ENCODE measurements around the gene SURF2. TPM values are rescaled to one million over a fixed set of nuclear protein-coding genes. Genes with fewer than 3 reads are reported as not detected.

The SURF2 gene
- total and polyA plus RNA-seq, 2 experiments from 2014 or later = 39.9 to 104 TPM

DNA sequence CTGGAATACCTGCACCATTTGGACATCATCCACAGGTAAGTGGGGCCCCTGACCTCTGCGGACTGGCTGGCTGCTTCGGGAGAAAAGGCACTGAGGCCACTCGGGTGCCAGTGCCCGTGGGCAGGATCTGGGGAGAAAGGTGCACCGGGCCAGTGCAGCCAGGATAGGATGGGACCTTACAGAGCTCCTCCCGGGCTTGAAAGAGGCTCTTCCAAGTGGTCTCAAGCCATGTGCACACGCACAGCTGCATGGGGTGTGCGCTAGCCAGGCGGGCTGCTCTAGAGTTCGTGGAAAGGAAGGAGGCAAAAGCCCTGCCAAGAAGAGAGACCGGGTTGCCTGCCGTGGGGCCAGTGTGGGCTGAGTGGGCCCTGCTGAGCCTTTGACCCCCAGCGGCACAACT is 33.2 kb downstream of the SURF2 start:
- no peaks in the 10 kb centered on the region for H3K36me3 ChIP-seq (ENCODE audit: insufficient read depth)
- Mint-ChIP-seq H3K4me1 (no peaks in the 10 kb centered on the region), H3K9me3 (peaks cover 16% of the 10 kb centered on the region), H3K27me3 (ENCODE audit: insufficient read depth, low read depth, poor library complexity) (peaks cover 11% of the 10 kb centered on the region), H3K27ac (no peak overlapping the region), H3K36me3 (ENCODE audit: low read depth) (no peaks in the 10 kb centered on the region), H3K4me3 (no peak overlapping the region)
- DNase-seq (ENCODE audit: low spot score) (no peak), ATAC-seq (no peak)
- H2AFZ ChIP-seq = no peak overlapping the region
- H3K4me2 ChIP-seq = no peak overlapping the region
- H3F3A ChIP-seq (replicated peaks; ENCODE audit: low read depth) = no peaks in the 10 kb centered on the region
- no peak for TF ChIP-seq STAT1 (IDR thresholded peaks at IDR 0.05; ENCODE audit: unreplicated experiment)
- no peak for TF ChIP-seq EZH2 (IDR thresholded peaks at IDR 0.05; ENCODE audit: low read depth, unreplicated experiment)
- no peak for TF ChIP-seq POLR2AphosphoS5 (IDR thresholded peaks at IDR 0.05; ENCODE audit: low read depth)
- TF ChIP-seq, protein P1, sequence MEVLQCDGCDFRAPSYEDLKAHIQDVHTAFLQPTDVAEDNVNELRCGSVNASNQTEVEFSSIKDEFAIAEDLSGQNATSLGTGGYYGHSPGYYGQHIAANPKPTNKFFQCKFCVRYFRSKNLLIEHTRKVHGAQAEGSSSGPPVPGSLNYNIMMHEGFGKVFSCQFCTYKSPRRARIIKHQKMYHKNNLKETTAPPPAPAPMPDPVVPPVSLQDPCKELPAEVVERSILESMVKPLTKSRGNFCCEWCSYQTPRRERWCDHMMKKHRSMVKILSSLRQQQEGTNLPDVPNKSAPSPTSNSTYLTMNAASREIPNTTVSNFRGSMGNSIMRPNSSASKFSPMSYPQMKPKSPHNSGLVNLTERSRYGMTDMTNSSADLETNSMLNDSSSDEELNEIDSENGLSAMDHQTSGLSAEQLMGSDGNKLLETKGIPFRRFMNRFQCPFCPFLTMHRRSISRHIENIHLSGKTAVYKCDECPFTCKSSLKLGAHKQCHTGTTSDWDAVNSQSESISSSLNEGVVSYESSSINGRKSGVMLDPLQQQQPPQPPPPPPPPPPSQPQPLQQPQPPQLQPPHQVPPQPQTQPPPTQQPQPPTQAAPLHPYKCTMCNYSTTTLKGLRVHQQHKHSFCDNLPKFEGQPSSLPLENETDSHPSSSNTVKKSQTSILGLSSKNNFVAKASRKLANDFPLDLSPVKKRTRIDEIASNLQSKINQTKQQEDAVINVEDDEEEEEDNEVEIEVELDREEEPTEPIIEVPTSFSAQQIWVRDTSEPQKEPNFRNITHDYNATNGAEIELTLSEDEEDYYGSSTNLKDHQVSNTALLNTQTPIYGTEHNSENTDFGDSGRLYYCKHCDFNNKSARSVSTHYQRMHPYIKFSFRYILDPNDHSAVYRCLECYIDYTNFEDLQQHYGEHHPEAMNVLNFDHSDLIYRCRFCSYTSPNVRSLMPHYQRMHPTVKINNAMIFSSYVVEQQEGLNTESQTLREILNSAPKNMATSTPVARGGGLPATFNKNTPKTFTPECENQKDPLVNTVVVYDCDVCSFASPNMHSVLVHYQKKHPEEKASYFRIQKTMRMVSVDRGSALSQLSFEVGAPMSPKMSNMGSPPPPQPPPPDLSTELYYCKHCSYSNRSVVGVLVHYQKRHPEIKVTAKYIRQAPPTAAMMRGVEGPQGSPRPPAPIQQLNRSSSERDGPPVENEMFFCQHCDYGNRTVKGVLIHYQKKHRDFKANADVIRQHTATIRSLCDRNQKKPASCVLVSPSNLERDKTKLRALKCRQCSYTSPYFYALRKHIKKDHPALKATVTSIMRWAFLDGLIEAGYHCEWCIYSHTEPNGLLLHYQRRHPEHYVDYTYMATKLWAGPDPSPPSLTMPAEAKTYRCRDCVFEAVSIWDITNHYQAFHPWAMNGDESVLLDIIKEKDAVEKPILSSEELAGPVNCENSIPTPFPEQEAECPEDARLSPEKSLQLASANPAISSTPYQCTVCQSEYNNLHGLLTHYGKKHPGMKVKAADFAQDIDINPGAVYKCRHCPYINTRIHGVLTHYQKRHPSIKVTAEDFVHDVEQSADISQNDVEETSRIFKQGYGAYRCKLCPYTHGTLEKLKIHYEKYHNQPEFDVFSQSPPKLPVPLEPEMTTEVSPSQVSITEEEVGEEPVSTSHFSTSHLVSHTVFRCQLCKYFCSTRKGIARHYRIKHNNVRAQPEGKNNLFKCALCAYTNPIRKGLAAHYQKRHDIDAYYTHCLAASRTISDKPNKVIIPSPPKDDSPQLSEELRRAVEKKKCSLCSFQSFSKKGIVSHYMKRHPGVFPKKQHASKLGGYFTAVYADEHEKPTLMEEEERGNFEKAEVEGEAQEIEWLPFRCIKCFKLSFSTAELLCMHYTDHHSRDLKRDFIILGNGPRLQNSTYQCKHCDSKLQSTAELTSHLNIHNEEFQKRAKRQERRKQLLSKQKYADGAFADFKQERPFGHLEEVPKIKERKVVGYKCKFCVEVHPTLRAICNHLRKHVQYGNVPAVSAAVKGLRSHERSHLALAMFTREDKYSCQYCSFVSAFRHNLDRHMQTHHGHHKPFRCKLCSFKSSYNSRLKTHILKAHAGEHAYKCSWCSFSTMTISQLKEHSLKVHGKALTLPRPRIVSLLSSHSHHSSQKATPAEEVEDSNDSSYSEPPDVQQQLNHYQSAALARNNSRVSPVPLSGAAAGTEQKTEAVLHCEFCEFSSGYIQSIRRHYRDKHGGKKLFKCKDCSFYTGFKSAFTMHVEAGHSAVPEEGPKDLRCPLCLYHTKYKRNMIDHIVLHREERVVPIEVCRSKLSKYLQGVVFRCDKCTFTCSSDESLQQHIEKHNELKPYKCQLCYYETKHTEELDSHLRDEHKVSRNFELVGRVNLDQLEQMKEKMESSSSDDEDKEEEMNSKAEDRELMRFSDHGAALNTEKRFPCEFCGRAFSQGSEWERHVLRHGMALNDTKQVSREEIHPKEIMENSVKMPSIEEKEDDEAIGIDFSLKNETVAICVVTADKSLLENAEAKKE (CRISPR knock-in tag; IDR thresholded peaks at IDR 0.05) = no peak
- TF ChIP-seq EZH2phosphoT487 (IDR thresholded peaks at IDR 0.05; ENCODE audit: unreplicated experiment) = no peak
- no peak for TF ChIP-seq ZNF331 (CRISPR knock-in tag; IDR thresholded peaks at IDR 0.05; ENCODE audit: low read depth)
- no peak for TF ChIP-seq NANOG (IDR thresholded peaks at IDR 0.05; ENCODE audit: borderline replicate concordance)
- TF ChIP-seq, protein P2, sequence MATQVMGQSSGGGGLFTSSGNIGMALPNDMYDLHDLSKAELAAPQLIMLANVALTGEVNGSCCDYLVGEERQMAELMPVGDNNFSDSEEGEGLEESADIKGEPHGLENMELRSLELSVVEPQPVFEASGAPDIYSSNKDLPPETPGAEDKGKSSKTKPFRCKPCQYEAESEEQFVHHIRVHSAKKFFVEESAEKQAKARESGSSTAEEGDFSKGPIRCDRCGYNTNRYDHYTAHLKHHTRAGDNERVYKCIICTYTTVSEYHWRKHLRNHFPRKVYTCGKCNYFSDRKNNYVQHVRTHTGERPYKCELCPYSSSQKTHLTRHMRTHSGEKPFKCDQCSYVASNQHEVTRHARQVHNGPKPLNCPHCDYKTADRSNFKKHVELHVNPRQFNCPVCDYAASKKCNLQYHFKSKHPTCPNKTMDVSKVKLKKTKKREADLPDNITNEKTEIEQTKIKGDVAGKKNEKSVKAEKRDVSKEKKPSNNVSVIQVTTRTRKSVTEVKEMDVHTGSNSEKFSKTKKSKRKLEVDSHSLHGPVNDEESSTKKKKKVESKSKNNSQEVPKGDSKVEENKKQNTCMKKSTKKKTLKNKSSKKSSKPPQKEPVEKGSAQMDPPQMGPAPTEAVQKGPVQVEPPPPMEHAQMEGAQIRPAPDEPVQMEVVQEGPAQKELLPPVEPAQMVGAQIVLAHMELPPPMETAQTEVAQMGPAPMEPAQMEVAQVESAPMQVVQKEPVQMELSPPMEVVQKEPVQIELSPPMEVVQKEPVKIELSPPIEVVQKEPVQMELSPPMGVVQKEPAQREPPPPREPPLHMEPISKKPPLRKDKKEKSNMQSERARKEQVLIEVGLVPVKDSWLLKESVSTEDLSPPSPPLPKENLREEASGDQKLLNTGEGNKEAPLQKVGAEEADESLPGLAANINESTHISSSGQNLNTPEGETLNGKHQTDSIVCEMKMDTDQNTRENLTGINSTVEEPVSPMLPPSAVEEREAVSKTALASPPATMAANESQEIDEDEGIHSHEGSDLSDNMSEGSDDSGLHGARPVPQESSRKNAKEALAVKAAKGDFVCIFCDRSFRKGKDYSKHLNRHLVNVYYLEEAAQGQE (IDR thresholded peaks at IDR 0.05; ENCODE audit: unreplicated experiment) = no peak
- TF ChIP-seq, protein P3, sequence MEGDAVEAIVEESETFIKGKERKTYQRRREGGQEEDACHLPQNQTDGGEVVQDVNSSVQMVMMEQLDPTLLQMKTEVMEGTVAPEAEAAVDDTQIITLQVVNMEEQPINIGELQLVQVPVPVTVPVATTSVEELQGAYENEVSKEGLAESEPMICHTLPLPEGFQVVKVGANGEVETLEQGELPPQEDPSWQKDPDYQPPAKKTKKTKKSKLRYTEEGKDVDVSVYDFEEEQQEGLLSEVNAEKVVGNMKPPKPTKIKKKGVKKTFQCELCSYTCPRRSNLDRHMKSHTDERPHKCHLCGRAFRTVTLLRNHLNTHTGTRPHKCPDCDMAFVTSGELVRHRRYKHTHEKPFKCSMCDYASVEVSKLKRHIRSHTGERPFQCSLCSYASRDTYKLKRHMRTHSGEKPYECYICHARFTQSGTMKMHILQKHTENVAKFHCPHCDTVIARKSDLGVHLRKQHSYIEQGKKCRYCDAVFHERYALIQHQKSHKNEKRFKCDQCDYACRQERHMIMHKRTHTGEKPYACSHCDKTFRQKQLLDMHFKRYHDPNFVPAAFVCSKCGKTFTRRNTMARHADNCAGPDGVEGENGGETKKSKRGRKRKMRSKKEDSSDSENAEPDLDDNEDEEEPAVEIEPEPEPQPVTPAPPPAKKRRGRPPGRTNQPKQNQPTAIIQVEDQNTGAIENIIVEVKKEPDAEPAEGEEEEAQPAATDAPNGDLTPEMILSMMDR (conservative IDR thresholded peaks at IDR 0.05; ENCODE audit: low read depth in 2 of 2) = no peak
- no peak for TF ChIP-seq CREB1 (CRISPR knock-in tag; IDR thresholded peaks at IDR 0.05; ENCODE audit: low read depth)
- TF ChIP-seq, protein P4, sequence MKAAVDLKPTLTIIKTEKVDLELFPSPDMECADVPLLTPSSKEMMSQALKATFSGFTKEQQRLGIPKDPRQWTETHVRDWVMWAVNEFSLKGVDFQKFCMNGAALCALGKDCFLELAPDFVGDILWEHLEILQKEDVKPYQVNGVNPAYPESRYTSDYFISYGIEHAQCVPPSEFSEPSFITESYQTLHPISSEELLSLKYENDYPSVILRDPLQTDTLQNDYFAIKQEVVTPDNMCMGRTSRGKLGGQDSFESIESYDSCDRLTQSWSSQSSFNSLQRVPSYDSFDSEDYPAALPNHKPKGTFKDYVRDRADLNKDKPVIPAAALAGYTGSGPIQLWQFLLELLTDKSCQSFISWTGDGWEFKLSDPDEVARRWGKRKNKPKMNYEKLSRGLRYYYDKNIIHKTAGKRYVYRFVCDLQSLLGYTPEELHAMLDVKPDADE (IDR thresholded peaks at IDR 0.05) = no peak
- no peak for TF ChIP-seq ZNF114 (CRISPR knock-in tag; IDR thresholded peaks at IDR 0.05)
- TF ChIP-seq JUNB (IDR thresholded peaks at IDR 0.05; ENCODE audit: unreplicated experiment) = no peak
- no peaks in the 10 kb centered on the region for H3K9me2 ChIP-seq (ENCODE audit: insufficient read depth)
- H3K4me1 ChIP-seq (ENCODE audit: insufficient read depth) = no peaks in the 10 kb centered on the region
- no peak overlapping the region for H3K27ac ChIP-seq (ENCODE audit: low read depth)
- H4K20me1 ChIP-seq (replicated peaks; ENCODE audit: insufficient read depth) = no peaks in the 10 kb centered on the region
- no peak overlapping the region for H3K4me3 ChIP-seq
- H3K27me3 ChIP-seq (ENCODE audit: insufficient read depth) = no peaks in the 10 kb centered on the region
- no peaks in the 10 kb centered on the region for H3K79me2 ChIP-seq (replicated peaks; ENCODE audit: insufficient read depth)
